Stimulated activated CD4-positive, alpha-beta T cell treated with anti-CD3 and anti-CD28 coated beads, TNF-alpha, amount 100 ng/mL, for 24 hours (primary cell): ENCODE measurements around the gene ITGA5.
A peak's percentile ranks its signal among the peaks of the same experiment; 100 is the strongest.

Source experiments
- DNase-seq, 3 experiments: peaks; one replicate each; pipeline ENCODE4 v3.0.0-alpha.2; 2020; ENCODE audit warnings: low read depth in 3 of 3

Gene ITGA5

GRCh38 chr12:54411391-54412241 lies 7.5 kb downstream of the ITGA5 start:
- DNase-seq = peak in 2 of 3 experiments; percentile 29 to 64

DNA sequence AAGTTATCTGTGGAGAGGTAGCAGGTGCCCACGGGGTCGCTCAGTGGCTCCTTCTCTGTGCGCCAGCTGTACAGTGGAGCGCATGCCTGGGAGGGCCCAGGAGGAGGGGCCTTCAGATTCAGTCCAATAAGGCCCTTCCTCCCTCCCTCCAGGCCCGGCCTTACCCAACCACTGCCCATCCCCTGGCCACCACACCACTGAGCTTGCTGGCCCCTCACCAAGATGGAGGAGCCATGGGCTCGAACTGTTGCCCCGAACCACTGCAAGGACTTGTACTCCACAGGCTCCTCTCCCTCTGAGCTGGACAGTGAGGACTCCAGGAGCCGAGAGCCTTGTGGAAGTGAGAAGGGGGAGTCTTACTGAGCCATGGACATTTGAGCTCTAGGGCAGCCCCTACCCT lies 9.8 kb downstream of the ITGA5 start:
- no peak for DNase-seq

DNA sequence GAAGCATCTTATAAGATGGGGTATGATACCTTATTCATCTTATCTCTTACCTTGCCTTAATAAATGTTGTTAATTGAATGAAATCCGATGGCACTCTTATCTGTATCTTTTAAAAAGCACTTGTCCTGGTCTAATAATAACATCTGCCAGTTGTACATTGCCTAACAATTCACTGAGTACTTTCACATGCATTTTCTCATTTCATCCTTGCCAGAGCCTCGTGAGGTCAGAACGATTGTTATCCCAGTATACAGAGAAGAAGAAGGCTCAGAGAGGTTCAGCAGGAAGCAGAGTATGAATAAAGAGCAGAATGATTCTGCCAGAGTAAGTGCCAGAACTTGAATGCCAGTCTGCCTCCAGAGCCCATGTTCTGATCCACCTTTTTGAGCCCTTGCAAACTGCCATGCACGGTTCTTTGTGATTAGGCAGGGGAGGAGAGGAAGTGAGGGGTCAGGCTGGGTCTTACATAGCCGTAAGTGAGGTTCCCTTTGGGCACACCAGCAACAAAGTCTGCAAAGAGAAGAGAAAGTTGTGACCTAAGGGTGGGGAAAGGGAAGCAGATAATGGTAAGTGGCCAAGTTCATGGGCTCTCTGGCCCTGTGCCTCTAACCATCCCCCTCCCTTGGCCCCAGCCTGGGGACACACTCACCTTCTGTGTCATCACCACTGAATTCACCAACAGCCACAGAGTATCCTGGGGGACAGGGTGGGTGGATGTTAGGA lies 11.7 kb downstream of the ITGA5 start:
- no peak for DNase-seq

GRCh38 chr12:54405573-54405972 lies 13.5 kb downstream of the ITGA5 start:
- DNase-seq = no peak

- no peak for DNase-seq
These were observed 14.0 kb downstream of the ITGA5 start for GRCh38 chr12:54405106-54405505.

DNA sequence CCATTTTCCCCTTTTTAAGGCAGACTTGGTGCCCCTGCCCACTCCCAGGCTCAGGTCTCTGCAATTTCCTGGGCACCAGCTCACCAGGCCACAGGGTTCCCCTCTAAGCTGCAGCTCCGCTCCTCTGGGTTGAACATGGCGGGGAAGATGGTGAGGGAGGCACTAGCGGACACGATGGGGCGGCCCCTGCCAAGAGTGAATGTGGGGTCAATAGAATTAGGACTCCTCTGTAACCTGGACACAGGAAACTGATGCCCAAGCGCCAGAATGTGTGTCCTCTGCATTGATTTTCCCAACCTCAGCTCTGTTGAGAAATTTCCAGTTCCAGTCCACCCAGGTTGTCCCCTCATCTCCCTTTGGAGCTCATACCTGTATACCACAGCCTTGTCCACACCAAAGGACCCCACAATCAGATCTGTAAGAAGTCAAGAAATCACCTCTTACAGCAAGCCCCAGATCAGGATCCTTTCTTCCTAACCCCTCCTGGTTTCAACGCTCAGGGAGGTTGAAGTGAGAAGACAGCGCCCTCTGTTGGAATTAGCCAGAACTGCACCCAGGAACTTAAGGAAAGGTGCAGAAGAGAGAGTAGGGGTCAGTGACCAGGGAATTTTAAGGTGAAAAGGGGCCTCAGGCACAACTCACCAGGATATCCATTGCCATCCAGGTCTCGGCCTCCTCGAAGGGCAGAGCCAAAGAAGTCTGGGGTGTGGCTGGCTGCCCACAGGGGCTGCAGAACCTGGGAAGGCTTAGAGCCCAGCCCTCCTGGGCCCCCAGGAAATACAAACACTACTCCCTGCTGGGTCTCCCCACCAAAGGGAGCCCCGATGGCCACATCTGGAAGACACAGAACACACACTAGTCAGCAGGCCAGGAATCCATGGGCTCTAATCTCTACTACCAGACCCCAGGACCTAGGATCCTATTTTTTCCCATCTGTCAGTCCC lies 14.7 kb downstream of the ITGA5 start:
- peak; percentile 31 to 62 (median 49) for DNase-seq

GRCh38 chr12:54401119-54401518 lies 17.9 kb downstream of the ITGA5 start:
- DNase-seq = no peak

- DNase-seq = peak; percentile 74 to 85 (median 80)
These were observed 19.9 kb downstream of the ITGA5 start for GRCh38 chr12:54398995-54399793.

GRCh38 chr12:54398218-54398617 lies 20.8 kb downstream of the ITGA5 start:
- no peak for DNase-seq

DNA sequence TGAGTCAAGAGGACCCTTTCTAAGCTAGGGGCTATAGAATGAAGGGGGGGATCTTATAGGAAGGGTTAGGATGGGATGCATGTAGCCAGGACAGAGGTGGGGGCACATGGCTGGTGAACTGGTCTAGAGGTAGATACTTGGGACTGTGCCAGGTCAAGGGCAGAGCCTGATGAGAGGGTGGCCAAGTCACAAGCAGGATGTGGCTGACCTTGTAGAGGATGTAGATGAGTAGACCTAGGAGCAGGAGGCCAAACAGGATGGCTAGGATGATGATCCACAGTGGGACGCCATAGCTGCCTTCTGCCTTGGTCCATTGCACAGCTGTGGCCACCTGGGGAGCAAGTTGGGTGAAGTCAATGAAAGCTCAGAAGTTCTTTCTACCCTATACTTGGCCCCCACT lies 21.9 kb downstream of the ITGA5 start:
- no peak for DNase-seq

- no peak for DNase-seq
These were observed 23.5 kb downstream of the ITGA5 start for GRCh38 chr12:54395545-54395944.

GRCh38 chr12:54394986-54395385 lies 24.1 kb downstream of the ITGA5 start:
- DNase-seq = no peak

- peak in 1 of 3 experiments; percentile 27 for DNase-seq
These were observed 24.8 kb downstream of the ITGA5 start for GRCh38 chr12:54394281-54394719.

DNA sequence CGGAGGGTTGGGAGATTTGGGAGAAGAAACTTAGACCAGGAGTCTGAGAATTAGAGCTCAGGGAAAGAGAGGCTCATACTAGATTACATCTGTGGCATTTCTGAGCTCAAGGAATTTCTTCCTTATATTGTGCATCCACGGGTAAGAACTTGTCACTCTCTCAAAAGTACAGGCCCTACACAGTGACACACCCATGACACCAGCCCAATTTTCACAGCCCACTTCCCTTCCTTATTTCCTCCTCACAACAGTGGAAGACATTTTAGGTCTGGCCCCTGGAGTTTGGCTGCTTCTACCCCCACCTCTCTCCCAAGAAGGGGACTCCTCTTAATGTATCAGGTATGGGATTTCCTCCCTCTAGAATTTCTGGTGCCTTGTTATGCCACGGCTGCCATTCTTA lies 25.3 kb downstream of the ITGA5 start:
- DNase-seq = no peak

GRCh38 chr12:54393207-54393609 lies 25.9 kb downstream of the ITGA5 start:
- DNase-seq = no peak

DNA sequence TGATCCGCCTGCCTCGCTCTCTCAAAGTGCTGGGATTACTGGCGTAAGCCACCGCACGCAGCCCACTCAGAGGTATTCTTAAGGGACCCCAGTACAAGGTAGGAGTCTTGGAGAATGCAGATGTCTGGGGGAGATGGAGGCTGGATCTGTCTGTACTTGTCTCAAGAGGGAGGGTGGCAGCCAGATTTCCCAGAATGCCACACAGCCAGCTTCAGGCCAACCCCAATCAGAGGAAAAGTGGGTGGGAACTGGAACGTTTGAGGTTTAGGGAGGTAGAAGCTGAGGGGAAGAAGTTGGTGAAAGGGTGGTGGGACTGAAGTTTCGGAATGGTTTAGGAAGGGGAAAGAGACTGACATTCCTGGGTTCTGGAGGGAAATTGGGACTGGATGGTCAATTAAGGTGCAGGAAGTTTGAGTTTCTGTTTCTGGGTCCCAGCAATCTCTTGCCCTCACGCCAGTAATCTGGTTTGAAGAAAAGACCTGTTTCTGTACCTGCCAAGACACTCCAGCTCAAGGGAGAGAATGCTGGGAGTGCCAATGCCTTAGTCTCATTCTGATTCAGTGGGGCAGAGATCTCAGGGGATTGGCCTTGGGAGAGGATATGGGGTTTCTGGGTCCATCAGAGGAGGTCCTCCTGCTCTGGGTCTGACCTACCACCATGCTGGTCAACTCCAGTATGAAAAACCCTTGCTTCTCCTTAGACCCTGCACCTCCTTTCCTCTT lies 26.4 kb downstream of the ITGA5 start:
- DNase-seq = no peak

- peak; percentile 32 to 72 (median 50) for DNase-seq
These were observed 28.2 kb downstream of the ITGA5 start for GRCh38 chr12:54390668-54391551.

- DNase-seq = no peak
These were observed 28.8 kb downstream of the ITGA5 start for GRCh38 chr12:54390176-54390667.

DNA sequence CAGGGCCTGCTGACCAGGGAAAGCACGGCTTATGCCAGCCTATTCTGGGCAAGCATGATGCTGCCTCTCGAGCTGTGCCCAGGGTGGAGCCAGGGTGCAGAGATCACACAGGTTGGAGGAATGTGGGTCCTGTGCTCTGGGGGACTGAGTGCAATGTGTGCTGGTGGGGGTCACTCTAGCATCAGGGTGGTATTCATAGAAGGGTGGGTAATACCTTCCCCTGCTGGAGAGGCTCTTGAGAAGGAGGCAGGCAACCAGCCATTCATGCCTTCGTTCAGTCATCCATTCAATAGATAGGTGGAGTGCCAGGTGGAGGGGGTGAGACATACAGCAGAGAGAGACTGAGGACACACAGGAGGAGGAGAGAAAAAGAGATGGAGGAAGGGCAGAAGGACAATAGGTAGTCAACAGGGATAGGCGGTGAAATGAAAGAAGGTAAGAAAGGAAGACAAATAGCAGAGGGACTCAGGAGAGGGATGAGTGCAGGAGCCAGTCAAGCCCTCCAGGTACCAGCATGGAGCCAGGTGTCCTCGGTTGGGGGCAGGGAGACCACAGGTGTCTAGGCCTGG lies 29.4 kb downstream of the ITGA5 start:
- no peak for DNase-seq
